Measurements from ENCODE around the gene SOCS2.
"Not testable (repeated sequence)": the region's sequence is repeated elsewhere in the genome, so short reads cannot be mapped to it uniquely, and the experiment has no call there.

The SOCS2 gene

GRCh38 chr12:93618891-93619410, 46.5 kb downstream of the SOCS2 start:
- Mint-ChIP-seq H3K27me3 (peaks cover 4% of the 10 kb centered on the region), H3K36me3 (no peaks in the 10 kb centered on the region), H3K4me3 (no peak overlapping the region), H3K9me3 (peaks cover 2% of the 10 kb centered on the region), H3K4me1 (no peaks in the 10 kb centered on the region), H3K27ac (no peak overlapping the region)
- ATAC-seq (ENCODE audit: low read depth): no peak
- DNase-seq (ENCODE audit: low spot score in 2 of 2): no peak

- DNase-seq (ENCODE audit: low spot score in 2 of 2) (no peak), ATAC-seq (ENCODE audit: low read depth) (no peak)
- Mint-ChIP-seq H3K27ac (no peak overlapping the region), H3K9me3 (no peaks in the 10 kb centered on the region), H3K4me3 (no peak overlapping the region), H3K4me1 (peaks cover 3% of the 10 kb centered on the region), H3K36me3 (no peaks in the 10 kb centered on the region), H3K27me3 (peaks cover 4% of the 10 kb centered on the region)
These were observed 49.5 kb downstream of the SOCS2 start for GRCh38 chr12:93621986-93622385.

GRCh38 chr12:93622485-93622884, 50.0 kb downstream of the SOCS2 start:
- Mint-ChIP-seq H3K4me1 (peaks cover 3% of the 10 kb centered on the region), H3K36me3 (no peaks in the 10 kb centered on the region), H3K27ac (no peak overlapping the region), H3K4me3 (no peak overlapping the region), H3K27me3 (peaks cover 4% of the 10 kb centered on the region), H3K9me3 (no peaks in the 10 kb centered on the region)
- ATAC-seq (ENCODE audit: low read depth): no peak
- DNase-seq (ENCODE audit: low spot score in 2 of 2): no peak

GRCh38 chr12:93624595-93625294, 52.3 kb downstream of the SOCS2 start:
- Mint-ChIP-seq H3K9me3 (peaks cover 2% of the 10 kb centered on the region), H3K4me3 (no peak overlapping the region), H3K36me3 (no peaks in the 10 kb centered on the region), H3K27ac (no peak overlapping the region), H3K4me1 (peaks cover 3% of the 10 kb centered on the region), H3K27me3 (peaks cover 2% of the 10 kb centered on the region)
- ATAC-seq (ENCODE audit: low read depth) (no peak), DNase-seq (ENCODE audit: low spot score in 2 of 2) (no peak)

GRCh38 chr12:93625295-93625645, 52.8 kb downstream of the SOCS2 start:
- H3K27me3 Mint-ChIP-seq; ATAC-seq (ENCODE audit: low read depth); H3K4me3 Mint-ChIP-seq; H3K27ac Mint-ChIP-seq; H3K9me3 Mint-ChIP-seq; DNase-seq (ENCODE audit: low spot score in 2 of 2); H3K4me1 Mint-ChIP-seq; H3K36me3 Mint-ChIP-seq: not testable (repeated sequence)

- no peak for ATAC-seq (ENCODE audit: low read depth)
- Mint-ChIP-seq H3K4me1 (peaks cover 3% of the 10 kb centered on the region), H3K4me3 (no peak overlapping the region), H3K9me3 (peaks cover 2% of the 10 kb centered on the region), H3K27ac (no peak overlapping the region), H3K27me3 (no peaks in the 10 kb centered on the region), H3K36me3 (no peaks in the 10 kb centered on the region)
- no peak for DNase-seq (ENCODE audit: low spot score in 2 of 2)
These were observed 53.7 kb downstream of the SOCS2 start for GRCh38 chr12:93626160-93626559.
